A172 (cell line): ENCODE results near the gene TEX26. TPM values are rescaled to one million over a fixed set of nuclear protein-coding genes. Genes with fewer than 3 reads are reported as not detected.

Experiments
- DNase-seq: peaks from one replicate; pipeline ENCODE4 v3.0.0-alpha.2; 2015; ENCODE audit warnings: low spot score
- total RNA-seq: library from RNA; depleted of rRNA; stranded (reverse); fragments of >200 nt; shearing (Covaris generic); gene quantifications from 2 replicates; pipeline ENCODE4 v1.2.3, GENCODE V29; 2014; rRNA removed

TEX26 gene
- total RNA-seq, 1 experiment from 2014 or later = not detected

DNA sequence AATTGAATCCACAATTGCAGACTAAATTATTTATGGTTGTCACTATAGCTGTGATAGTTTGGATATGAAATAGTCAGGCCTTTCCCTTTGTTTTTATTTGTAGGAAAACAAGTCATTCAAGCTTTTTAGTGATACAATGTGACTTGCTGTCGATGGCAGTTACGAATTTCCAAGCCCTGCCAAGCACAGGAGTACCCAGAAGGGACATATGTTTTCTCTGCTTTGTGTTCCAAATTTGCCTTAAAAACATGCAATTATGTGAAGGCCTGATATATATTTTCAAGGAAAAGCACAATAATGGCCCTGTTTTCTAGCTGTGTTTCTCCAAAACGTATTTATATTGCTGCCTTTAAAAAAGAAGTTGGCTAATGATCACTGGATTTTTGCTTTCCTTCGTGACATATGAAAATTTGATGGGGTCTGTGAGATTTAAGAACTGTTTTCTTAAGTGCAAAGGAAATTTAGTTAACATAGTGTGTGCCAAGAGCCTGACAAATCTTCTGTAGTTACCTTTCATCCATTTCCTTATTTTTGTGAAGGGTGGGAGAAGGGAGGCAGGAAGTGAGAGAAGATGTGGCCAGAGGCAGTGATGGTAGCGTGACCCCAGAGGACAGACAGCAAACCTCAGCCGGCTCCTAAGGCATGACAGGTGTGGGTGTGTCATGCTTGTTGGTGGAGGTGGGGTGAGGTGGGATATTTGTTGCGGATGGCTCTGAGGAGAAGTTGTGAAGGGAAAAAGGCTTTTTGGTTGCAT is 79.6 kb downstream of the TEX26 start:
- no peak for DNase-seq

DNA sequence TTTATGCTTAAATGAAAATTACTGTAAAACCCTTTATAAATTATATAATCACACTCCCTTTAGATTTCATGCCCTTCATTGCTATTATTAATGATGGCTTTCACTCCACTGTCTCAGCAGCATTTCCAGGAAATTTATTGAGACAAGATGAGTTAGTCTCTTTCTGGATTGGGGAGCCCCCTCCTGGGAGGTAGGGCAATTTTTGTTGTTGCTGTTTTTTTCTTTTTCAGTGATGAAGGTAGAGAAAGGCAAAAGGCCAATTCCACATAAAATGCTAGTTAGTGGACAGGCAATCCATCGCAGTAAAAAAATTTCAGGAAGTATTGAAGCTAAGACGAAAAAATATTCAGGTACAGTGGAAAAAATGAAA is 80.2 kb downstream of the TEX26 start:
- peak; percentile 13 for DNase-seq

DNA sequence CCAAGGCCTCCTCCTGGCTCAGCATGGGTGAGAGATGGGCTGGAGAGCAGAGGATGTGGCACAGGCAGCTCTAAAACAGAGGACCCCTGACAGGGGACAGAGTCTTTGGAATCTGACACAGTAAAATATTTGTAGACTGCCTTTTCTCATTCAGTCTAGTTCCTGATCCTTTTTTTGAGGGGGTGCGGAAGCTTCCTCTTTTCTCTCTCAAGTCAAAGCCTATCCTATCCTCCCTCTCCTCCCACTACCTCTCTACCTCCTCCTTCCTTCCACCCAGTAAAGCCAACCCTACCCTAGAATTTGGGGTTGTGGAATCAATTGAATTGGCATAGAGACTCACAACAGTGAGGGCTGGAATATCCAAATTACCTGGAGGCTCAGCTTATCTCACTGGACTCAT is 82.0 kb downstream of the TEX26 start:
- no peak for DNase-seq

DNA sequence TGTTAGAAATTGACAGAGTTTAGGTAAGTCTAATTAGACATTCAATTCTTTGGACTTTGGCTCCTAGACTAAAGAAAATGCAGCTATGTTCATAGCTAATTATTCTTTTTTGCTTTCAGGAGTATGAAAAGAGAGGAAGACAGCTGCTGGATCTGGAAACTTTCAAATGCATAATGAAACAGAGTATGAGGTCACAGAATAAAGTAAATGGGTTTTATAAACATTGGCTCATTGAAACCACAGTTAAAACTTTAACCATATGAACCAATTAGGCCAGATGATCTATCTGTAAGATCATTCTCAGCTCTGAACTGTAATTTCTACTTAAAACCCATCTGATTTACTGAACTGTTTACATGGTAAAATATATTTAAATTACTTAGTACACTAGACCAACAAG is 82.7 kb downstream of the TEX26 start:
- no peak for DNase-seq

DNA sequence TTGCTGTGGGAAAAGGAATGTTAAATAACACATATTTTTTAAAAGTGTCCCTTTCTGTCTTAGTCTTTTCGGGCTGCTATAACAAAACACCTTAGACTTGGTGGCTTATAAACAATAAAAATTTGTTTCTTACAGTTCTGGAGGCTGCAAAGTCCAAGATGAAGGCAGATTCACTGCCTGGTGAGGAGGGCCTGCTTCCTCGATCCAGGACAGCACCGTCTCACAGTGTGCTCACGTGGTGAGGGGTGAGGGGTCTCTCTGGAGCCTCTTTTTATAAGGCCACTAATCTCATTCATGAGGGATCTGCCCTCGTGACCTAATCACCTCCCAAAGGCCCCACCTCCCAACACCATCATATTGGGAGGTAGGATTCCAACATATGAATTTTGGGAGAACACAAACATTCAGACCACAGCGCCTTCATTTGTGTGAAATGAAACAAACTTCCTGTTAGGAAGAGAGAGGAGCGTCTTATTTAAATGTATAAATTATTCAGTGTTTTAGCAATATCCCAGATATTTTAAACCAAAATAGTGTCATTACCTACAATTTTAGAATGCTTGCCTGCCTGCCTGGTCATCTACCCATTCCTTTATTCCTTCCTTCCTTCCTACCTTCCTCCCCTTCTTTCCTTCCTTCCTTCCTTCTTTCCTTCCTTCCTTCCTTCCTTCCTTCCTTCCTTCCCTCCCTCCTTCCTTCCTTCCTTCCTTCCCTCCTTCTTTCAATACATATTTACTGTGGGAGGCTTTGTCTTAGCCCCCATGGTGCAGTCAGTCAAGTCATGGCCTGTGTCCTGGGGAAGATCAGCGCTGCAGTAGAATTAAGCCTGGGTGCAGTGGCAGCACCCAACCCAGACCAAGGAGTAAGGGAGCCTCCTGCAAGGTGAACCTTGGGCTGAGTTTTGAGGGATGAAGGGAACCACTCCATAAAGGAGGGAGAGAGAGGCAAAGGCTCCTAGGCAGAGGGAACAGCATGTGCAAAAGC is 84.2 kb downstream of the TEX26 start:
- DNase-seq = no peak

DNA sequence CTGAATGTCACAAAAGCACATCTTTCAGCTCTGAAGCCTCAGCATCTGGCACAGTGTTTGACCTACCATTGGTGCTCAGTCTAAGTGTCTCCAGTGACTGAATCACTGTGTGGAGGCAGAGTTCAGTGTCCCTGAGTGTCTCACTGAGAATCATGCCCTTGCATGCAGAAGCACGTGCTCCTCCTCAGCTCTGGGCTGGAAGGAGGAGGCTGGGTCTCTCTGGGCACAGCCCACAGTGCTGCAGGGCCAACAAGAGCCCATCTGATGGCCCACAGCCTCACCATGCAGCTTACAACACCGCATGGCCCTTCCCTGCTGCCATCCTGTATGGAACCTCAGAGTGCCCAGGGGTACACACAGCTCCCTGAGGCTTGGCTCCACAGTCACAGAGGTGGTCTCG is 86.1 kb downstream of the TEX26 start:
- no peak for DNase-seq

DNA sequence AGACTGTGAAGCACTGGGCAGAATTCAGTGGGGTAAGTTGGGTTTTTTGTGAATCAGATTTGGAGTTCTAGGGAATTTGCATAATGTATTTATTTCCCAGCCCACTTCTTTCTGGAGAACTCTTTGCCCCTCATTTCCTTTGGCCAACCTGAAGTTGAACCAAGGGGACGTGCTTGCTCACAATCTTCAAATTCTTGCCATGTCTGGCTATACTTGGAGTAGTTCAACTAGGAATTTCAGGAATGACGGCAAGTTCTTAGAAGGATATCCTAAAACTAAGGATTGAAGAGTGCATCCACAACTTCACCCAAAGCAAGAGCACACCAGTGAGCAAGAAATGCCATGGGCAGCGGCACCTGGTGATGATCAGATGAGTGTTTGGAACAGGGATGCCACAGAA is 88.5 kb downstream of the TEX26 start:
- DNase-seq = no peak

DNA sequence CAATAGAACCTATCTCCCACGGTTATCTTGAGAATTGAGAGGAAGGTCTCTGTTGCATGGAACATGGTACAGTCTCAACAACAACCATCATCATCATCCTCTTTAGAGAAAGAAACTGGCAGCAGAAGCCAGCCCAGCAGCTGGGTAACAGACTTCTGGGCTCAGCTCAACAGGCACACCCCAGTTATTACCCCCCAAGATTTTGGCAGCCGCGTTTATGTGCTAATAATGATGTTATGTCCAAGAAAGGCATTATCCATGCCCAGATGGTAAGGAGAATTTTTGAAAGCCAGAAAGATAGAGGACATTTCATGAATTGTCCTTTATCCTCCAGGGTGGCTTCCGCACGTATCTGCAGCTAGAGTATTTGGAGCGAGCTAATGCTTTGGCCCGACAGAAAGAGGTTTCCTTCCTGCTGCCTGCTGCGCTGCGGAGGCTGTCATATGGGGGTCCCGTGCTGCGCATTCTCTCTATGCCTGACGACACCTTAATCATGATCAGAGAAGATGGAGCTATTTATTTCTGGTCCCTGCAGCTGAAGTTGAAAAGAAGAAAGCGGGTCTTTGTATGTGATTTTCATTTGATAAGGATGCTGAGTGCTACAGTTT is 89.9 kb downstream of the TEX26 start:
- no peak for DNase-seq

DNA sequence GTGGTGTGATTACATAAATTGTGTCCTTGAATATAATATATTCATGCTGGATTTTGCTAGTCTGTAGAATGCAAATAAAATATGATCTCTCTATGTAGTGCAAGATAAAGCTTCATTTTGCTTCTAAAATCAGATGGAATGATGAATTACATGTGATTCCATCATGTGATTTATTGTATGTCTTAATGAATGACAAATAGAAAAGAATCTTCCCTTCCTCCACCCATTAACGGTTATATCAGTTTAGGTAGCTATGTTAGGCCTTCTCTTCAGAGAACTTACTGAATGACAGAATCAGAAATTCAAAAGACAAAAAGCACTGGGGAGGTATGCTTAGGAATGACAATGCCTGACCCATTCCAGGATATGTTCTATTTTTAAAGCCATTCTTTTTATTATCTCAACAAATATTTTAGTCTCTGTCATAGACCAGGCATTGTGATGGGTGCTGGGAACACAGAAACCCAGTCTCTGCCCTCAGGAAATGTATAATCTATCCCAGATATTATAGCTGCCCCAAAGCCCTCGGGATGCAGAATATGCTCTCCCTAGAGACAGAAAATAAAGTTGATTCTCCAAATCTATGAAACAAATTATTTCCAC is 90.6 kb downstream of the TEX26 start:
- DNase-seq = no peak

Other genes with a start within 250 kb of the TEX26 start
- gene ALOX5AP, start 197.1 kb upstream of the TEX26 start, total RNA-seq = not detected in 2 replicates
- gene MEDAG, start 26.4 kb upstream of the TEX26 start, total RNA-seq = not detected in 2 replicates
- gene HSPH1, start 229.2 kb downstream of the TEX26 start, total RNA-seq = 93.9 and 129 TPM in 2 replicates